ENCODE results near the gene ABRACL. TPM values are rescaled to one million over a fixed set of nuclear protein-coding genes. Genes with fewer than 3 reads are reported as not detected.

Gene ABRACL
- total and polyA plus RNA-seq, 2 of the 4 experiments (the other 2 are of a cell fraction) = 16.0 to 27.9 TPM

DNA sequence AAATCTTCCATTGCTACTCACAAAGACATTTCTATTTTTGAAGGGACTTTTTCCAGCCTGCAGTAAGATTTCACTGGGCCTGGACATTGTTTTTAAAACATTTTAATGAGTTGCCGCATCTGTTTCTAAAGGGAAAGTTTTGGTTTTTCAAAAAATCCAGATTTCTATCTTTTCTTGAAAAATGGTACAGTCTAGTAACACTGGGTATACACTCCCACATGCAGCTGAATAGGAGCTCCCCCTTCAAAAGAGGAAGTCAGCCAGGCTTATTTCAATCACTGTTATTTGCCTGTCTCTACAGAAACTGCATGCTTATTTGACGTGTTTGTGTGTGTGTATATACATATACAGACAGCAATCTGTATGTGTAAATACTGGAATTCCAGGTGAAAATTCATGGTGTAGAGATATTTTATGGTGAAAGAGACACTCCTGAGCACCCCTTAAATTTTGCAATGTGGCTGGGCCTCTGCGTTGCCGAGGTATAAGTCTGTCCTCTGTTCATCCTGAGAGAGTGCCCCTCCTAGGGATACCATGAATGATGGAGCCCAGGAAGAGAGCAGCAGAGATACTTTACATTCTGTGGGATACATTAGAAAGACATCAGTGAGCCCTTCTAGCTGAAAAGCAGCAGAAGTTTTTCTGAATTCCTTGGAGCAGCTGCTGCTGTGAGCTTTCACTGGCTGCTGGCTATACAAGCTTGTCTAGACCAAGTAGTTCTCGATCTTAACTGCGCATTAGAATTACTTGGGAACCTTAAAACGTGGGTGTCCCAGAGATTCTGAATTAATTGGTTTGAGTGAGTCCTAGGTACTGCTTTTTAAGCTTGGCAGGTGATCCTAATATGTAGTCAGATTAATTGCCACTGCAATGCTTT, 12.0 kb upstream of the ABRACL start:
- Histone ChIP-seq H3K23ac (ENCODE audit: low read depth, low read length) (no peak overlapping the region), H2BK15ac (ENCODE audit: low read depth, low read length) (no peak overlapping the region), H4K8ac (ENCODE audit: low read depth in 2 of 2, low read length in 2 of 2) (no peak overlapping the region), H2BK120ac (ENCODE audit: low read depth, low read length) (no peak overlapping the region), H3K79me1 (ENCODE audit: low read depth in 1 of 2, low read length in 2 of 2) (no peaks in the 10 kb centered on the region), H3K56ac (ENCODE audit: extremely low read depth, insufficient read depth, low read length) (no peak overlapping the region), H2AK5ac (ENCODE audit: low read depth, low read length) (no peak overlapping the region), H3K4me1 (ENCODE audit: control insufficient read depth, insufficient read depth, low read length) (no peaks in the 10 kb centered on the region), H4K20me1 (ENCODE audit: insufficient read depth, low read length) (no peaks in the 10 kb centered on the region), H2BK5ac (ENCODE audit: low read depth, low read length, poor library complexity, severe bottlenecking) (no peak overlapping the region), H3K9me3 (ENCODE audit: control insufficient read depth, insufficient read depth, low read length) (no peaks in the 10 kb centered on the region), H2BK20ac (ENCODE audit: low read depth, low read length) (no peak overlapping the region), H3K9ac (ENCODE audit: low read depth, low read length) (no peak overlapping the region), H4K91ac (ENCODE audit: insufficient read depth, low read depth, low read length) (no peak overlapping the region), H3K27me3 (ENCODE audit: control insufficient read depth, insufficient read depth, low read length) (peaks cover 7% of the 10 kb centered on the region), H3K18ac (ENCODE audit: low read depth, low read length) (no peak overlapping the region), H3K36me3 (ENCODE audit: control insufficient read depth, insufficient read depth, low read length) (no peaks in the 10 kb centered on the region), H3K9me1 (ENCODE audit: insufficient read depth, low read length) (no peaks in the 10 kb centered on the region), H3K27ac (ENCODE audit: insufficient read depth, low read length) (no peak overlapping the region), H3K4me3 (ENCODE audit: insufficient read depth, low read depth, low read length) (no peak overlapping the region), H2AK9ac (replicated peaks; ENCODE audit: low read depth, low read length, poor library complexity) (no peak overlapping the region), H3K4ac (ENCODE audit: low read depth, low read length) (no peak overlapping the region), H3K4me2 (ENCODE audit: low read depth, low read length) (no peak overlapping the region), H2AFZ (replicated peaks; ENCODE audit: low read length, poor library complexity) (no peak overlapping the region), H3K14ac (replicated peaks; ENCODE audit: low read depth, low read length) (no peak overlapping the region), H4K5ac (ENCODE audit: low read depth, low read length) (no peak overlapping the region)
- in situ Hi-C loops (cut with MboI; ENCODE audit: low sequenced_read_pairs) (no loop called here), dilution Hi-C loops (cut with HindIII; ENCODE audit: low sequenced_read_pairs, unreplicated experiment) (no loop called here), intact Hi-C loops (cut with micrococcal nuclease) (no loop called here)
- DNase-seq = no peak
- no TSS peak for BruUV-seq (replicated peaks)
- ATAC-seq (ENCODE audit: low read depth) = no peak
- ChIA-PET CTCF (no interaction called here), POLR2A (ENCODE audit: unreplicated experiment) (no interaction called here)
- TF ChIP-seq, protein P1, sequence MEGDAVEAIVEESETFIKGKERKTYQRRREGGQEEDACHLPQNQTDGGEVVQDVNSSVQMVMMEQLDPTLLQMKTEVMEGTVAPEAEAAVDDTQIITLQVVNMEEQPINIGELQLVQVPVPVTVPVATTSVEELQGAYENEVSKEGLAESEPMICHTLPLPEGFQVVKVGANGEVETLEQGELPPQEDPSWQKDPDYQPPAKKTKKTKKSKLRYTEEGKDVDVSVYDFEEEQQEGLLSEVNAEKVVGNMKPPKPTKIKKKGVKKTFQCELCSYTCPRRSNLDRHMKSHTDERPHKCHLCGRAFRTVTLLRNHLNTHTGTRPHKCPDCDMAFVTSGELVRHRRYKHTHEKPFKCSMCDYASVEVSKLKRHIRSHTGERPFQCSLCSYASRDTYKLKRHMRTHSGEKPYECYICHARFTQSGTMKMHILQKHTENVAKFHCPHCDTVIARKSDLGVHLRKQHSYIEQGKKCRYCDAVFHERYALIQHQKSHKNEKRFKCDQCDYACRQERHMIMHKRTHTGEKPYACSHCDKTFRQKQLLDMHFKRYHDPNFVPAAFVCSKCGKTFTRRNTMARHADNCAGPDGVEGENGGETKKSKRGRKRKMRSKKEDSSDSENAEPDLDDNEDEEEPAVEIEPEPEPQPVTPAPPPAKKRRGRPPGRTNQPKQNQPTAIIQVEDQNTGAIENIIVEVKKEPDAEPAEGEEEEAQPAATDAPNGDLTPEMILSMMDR (conservative IDR thresholded peaks at IDR 0.05; ENCODE audit: low read depth, low read length) = no peak
- TF ChIP-seq POLR2A (IDR thresholded peaks at IDR 0.05; ENCODE audit: low read depth, low read length) (no peak), CHD1 (IDR thresholded peaks at IDR 0.05; ENCODE audit: low read depth, low read length) (no peak), CEBPB (IDR thresholded peaks at IDR 0.05; ENCODE audit: low read depth, low read length) (no peak), NFE2L2 (IDR thresholded peaks at IDR 0.05; ENCODE audit: low read depth, low read length) (no peak), FOS (IDR thresholded peaks at IDR 0.05; ENCODE audit: low read depth, low read length) (no peak), MAZ (IDR thresholded peaks at IDR 0.05; ENCODE audit: borderline replicate concordance, low read depth, low read length) (no peak), MAFK (IDR thresholded peaks at IDR 0.05; ENCODE audit: low read depth, low read length) (no peak), SMC3 (IDR thresholded peaks at IDR 0.05; ENCODE audit: low read depth, low read length) (no peak), RAD21 (IDR thresholded peaks at IDR 0.05; ENCODE audit: low read length) (no peak), MXI1 (IDR thresholded peaks at IDR 0.05; ENCODE audit: borderline replicate concordance, low read depth, low read length) (no peak)
- TF ChIP-seq, protein P2, sequence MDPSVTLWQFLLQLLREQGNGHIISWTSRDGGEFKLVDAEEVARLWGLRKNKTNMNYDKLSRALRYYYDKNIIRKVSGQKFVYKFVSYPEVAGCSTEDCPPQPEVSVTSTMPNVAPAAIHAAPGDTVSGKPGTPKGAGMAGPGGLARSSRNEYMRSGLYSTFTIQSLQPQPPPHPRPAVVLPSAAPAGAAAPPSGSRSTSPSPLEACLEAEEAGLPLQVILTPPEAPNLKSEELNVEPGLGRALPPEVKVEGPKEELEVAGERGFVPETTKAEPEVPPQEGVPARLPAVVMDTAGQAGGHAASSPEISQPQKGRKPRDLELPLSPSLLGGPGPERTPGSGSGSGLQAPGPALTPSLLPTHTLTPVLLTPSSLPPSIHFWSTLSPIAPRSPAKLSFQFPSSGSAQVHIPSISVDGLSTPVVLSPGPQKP (IDR thresholded peaks at IDR 0.05; ENCODE audit: borderline replicate concordance, low read depth, low read length) = no peak
- WGBS, 2 experiments (ENCODE audit: extremely low coverage in 2 of 2, insufficient read length in 1 of 2) = no CpG with 5 or more reads among the region's 7 CpGs

All from IMR-90 (cell line).